Mesenchymal stem cell (in vitro differentiated cells and primary cell): ENCODE results near the gene BTF3.

Experiments used
- DNase-seq: peaks from one replicate; pipeline ENCODE4 v3.0.0-alpha.2; 2013
- H2AFZ ChIP-seq: one replicate; pipeline ENCODE4 v1.6.1; 2013; ENCODE audit warnings: low read depth, mild to moderate bottlenecking, control low read depth, inconsistent platforms, low read length, moderate library complexity
- H2AK5ac ChIP-seq: 2 replicates; pipeline ENCODE4 v1.6.1; 2013; ENCODE audit warnings: low read length, moderate library complexity, mild to moderate bottlenecking, inconsistent platforms; ENCODE audit not compliant: severe bottlenecking
- H2BK120ac ChIP-seq: one replicate; pipeline ENCODE4 v1.6.1; 2013; ENCODE audit warnings: low read depth, mild to moderate bottlenecking, inconsistent platforms, low read length, moderate library complexity
- H2BK12ac ChIP-seq, 2 experiments: one replicate each; pipeline ENCODE4 v1.6.1; 2013; ENCODE audit warnings: inconsistent platforms in 2 of 2, low read length in 2 of 2, mild to moderate bottlenecking in 2 of 2, moderate library complexity in 2 of 2, control low read depth in 1 of 2
- H2BK15ac ChIP-seq: one replicate; pipeline ENCODE4 v1.6.1; 2013; ENCODE audit warnings: mild to moderate bottlenecking, low read depth, inconsistent platforms; ENCODE audit not compliant: poor library complexity, severe bottlenecking
- H2BK5ac ChIP-seq: 2 replicates; pipeline ENCODE4 v1.6.1; 2013; ENCODE audit warnings: low read depth, mild to moderate bottlenecking, low read length, control low read depth, inconsistent platforms; ENCODE audit not compliant: poor library complexity, severe bottlenecking
- H3K14ac ChIP-seq, 2 experiments: one replicate each; pipeline ENCODE4 v1.6.1; 2013; ENCODE audit warnings: inconsistent platforms in 2 of 2, low read length in 2 of 2, control low read depth in 1 of 2, mild to moderate bottlenecking in 1 of 2, moderate library complexity in 1 of 2
- H3K18ac ChIP-seq, 2 experiments: one replicate each; pipeline ENCODE4 v1.6.1; 2013; ENCODE audit warnings: inconsistent platforms in 2 of 2, low read length in 2 of 2, control low read depth in 1 of 2, low read depth in 1 of 2, mild to moderate bottlenecking in 1 of 2
- H3K23ac ChIP-seq, 2 experiments: one replicate each; pipeline ENCODE4 v1.6.1; 2013; ENCODE audit warnings: inconsistent platforms in 2 of 2, low read length in 2 of 2, mild to moderate bottlenecking in 2 of 2, moderate library complexity in 2 of 2, control low read depth in 1 of 2
- H3K27ac ChIP-seq: 2 replicates; pipeline ENCODE4 v1.5.1; 2013; ENCODE audit warnings: mild to moderate bottlenecking, moderate library complexity, low read length, control low read depth, inconsistent platforms; ENCODE audit not compliant: poor library complexity, severe bottlenecking
- H3K27me3 ChIP-seq, 2 experiments: 2 replicates each; pipeline versions ENCODE4 v1.6.1 to v1.7.0; 2013; ENCODE audit warnings: low read length in 2 of 2, mild to moderate bottlenecking in 2 of 2, moderate library complexity in 2 of 2, control low read depth in 1 of 2, inconsistent platforms in 1 of 2; ENCODE audit not compliant: control insufficient read depth in 1 of 2, insufficient read depth in 1 of 2
- H3K36me3 ChIP-seq, 2 experiments: 2 replicates each; pipeline versions ENCODE4 v1.6.1 to v1.7.0; 2013; ENCODE audit warnings: low read length in 2 of 2, control low read depth in 1 of 2, inconsistent platforms in 1 of 2, low read depth in 1 of 2, mild to moderate bottlenecking in 1 of 2; ENCODE audit not compliant: insufficient read depth in 2 of 2, control insufficient read depth in 1 of 2
- H3K4ac ChIP-seq, 2 experiments: one replicate each; pipeline ENCODE4 v1.6.1; 2013; ENCODE audit warnings: inconsistent platforms in 2 of 2, low read length in 2 of 2, mild to moderate bottlenecking in 2 of 2, moderate library complexity in 2 of 2, control low read depth in 1 of 2, low read depth in 1 of 2
- H3K4me1 ChIP-seq: 2 replicates; pipeline ENCODE4 v1.6.1; 2013; ENCODE audit warnings: low read depth, low read length, control low read depth; ENCODE audit not compliant: control insufficient read depth, insufficient read depth
- H3K4me2 ChIP-seq: 2 replicates; pipeline ENCODE4 v1.6.1; 2013; ENCODE audit warnings: low read length, mild to moderate bottlenecking, inconsistent platforms; ENCODE audit not compliant: poor library complexity, severe bottlenecking
- H3K4me3 ChIP-seq, 2 experiments: 2 replicates each; pipeline versions ENCODE4 v1.5.1 to v1.7.0; 2013; ENCODE audit warnings: low read length in 2 of 2, mild to moderate bottlenecking in 2 of 2, control low read depth in 1 of 2, low read depth in 1 of 2; ENCODE audit not compliant: insufficient read depth in 1 of 2
- H3K79me1 ChIP-seq: replicated peaks from 2 replicates; pipeline ENCODE4 v1.6.1; 2013; ENCODE audit warnings: mild to moderate bottlenecking, control low read depth, low read length, inconsistent platforms; ENCODE audit not compliant: poor library complexity, severe bottlenecking
- H3K9ac ChIP-seq: 2 replicates; pipeline ENCODE4 v1.7.0; 2013; ENCODE audit warnings: mild to moderate bottlenecking, low read length, moderate library complexity
- H3K9me3 ChIP-seq: 2 replicates; pipeline ENCODE4 v1.7.0; 2013; ENCODE audit warnings: mild to moderate bottlenecking, low read length; ENCODE audit not compliant: control insufficient read depth
- H4K8ac ChIP-seq: one replicate; pipeline ENCODE4 v1.6.1; 2013; ENCODE audit warnings: inconsistent platforms, mild to moderate bottlenecking, low read length, moderate library complexity
- H4K91ac ChIP-seq: one replicate; pipeline ENCODE4 v1.6.1; 2013; ENCODE audit warnings: mild to moderate bottlenecking, low read length, inconsistent platforms
- WGBS: methylation state at CpG from one replicate; pipeline ENCODE4 v1.1.7; 2013; ENCODE audit warnings: mixed read lengths; 5-methylcytosine and 5-hydroxymethylcytosine counted together

Gene BTF3

DNA sequence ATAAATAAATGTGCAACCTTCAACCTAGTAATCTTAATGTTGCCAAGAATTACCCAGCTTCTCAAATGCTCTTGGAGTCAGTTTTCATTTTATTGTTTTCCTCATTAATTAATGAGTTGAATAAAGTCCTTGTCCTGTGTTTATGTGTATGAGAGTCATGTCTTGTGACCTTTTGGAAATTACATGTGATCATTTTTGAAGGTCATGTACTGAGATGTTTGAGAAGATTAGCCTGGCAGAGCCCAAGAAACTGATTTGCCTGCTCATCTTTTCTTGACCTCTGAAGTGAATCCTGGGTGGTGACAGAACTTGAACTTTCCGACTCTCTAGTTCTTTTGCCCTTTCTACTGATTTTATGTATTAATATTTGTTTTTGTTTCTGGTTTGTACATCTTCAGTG is 51.8 kb downstream of the BTF3 start:
- H3K9me3 ChIP-seq = no peaks in the 10 kb centered on the region
- H3K4ac ChIP-seq = no peak overlapping the region
- H2BK12ac ChIP-seq = no peak overlapping the region
- no peak for DNase-seq
- H3K27me3 ChIP-seq = no peaks in the 10 kb centered on the region
- H3K79me1 ChIP-seq = no peaks in the 10 kb centered on the region
- H2AFZ ChIP-seq = no peak overlapping the region
- no peak overlapping the region for H3K14ac ChIP-seq
- WGBS = no CpG with 5 or more reads among the region's 1 CpG
- no peak overlapping the region for H3K9ac ChIP-seq
- H3K36me3 ChIP-seq = peaks cover 4 to 32% of the 10 kb centered on the region in 2 experiments
- H2BK120ac ChIP-seq = no peak overlapping the region
- H3K4me2 ChIP-seq = no peak overlapping the region
- H3K23ac ChIP-seq = no peak overlapping the region
- H3K4me3 ChIP-seq = no peak overlapping the region
- no peak overlapping the region for H2BK15ac ChIP-seq
- no peak overlapping the region for H2BK5ac ChIP-seq
- no peak overlapping the region for H2AK5ac ChIP-seq
- H4K8ac ChIP-seq = no peak overlapping the region
- H4K91ac ChIP-seq = no peak overlapping the region
- no peak overlapping the region for H3K27ac ChIP-seq
- H3K18ac ChIP-seq = no peak overlapping the region
- no peaks in the 10 kb centered on the region for H3K4me1 ChIP-seq

DNA sequence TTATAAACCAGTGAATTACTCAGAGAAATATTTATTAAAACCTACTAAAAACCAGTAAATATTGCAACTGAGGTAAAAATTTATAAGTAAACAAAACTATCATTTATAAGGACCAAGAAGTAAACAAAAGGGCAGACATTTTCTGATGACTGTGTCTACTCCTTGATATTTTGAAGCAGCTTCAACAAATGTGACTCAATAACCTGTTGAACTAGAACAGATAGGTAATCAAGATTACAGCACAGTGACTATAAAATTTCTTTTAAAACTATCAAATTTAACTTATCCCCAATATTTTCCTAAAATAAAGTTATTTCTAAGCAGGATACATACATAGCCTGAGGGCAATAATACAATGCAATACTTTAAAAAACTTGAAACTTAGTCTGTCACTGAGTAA is 54.4 kb downstream of the BTF3 start:
- Histone ChIP-seq H3K36me3 (peaks cover 4 to 57% of the 10 kb centered on the region in 2 experiments), H3K27ac (no peak overlapping the region), H4K8ac (no peak overlapping the region), H3K18ac (no peak overlapping the region), H4K91ac (no peak overlapping the region), H3K14ac (no peak overlapping the region), H3K4ac (no peak overlapping the region), H2AFZ (no peak overlapping the region), H3K23ac (no peak overlapping the region), H2BK12ac (no peak overlapping the region), H3K9me3 (no peaks in the 10 kb centered on the region), H3K4me2 (no peak overlapping the region), H2AK5ac (no peak overlapping the region), H3K9ac (no peak overlapping the region), H3K4me1 (no peaks in the 10 kb centered on the region), H2BK120ac (no peak overlapping the region), H3K27me3 (no peaks in the 10 kb centered on the region), H3K79me1 (no peaks in the 10 kb centered on the region), H3K4me3 (no peak overlapping the region), H2BK15ac (no peak overlapping the region), H2BK5ac (no peak overlapping the region)
- no peak for DNase-seq
